Ectodermal cell (in vitro differentiated cells): ENCODE measurements around the gene CDYL.

Source experiments
- H3K27ac ChIP-seq: 2 replicates; pipeline ENCODE4 v1.7.0; 2013; ENCODE audit warnings: mild to moderate bottlenecking, low read depth, low read length; ENCODE audit not compliant: insufficient read depth, poor library complexity, severe bottlenecking
- H3K27me3 ChIP-seq: 2 replicates; pipeline ENCODE4 v1.7.0; 2013; ENCODE audit warnings: mild to moderate bottlenecking, low read length; ENCODE audit not compliant: insufficient read depth, control insufficient read depth, poor library complexity, severe bottlenecking
- H3K36me3 ChIP-seq: one replicate; pipeline ENCODE4 v1.7.0; 2013; ENCODE audit warnings: low read length; ENCODE audit not compliant: control insufficient read depth, insufficient read depth
- H3K4me1 ChIP-seq: one replicate; pipeline ENCODE4 v1.7.0; 2013; ENCODE audit warnings: low read length; ENCODE audit not compliant: control insufficient read depth, insufficient read depth
- H3K4me3 ChIP-seq: 2 replicates; pipeline ENCODE4 v1.7.0; 2013; ENCODE audit warnings: low read depth, low read length, control low read depth; ENCODE audit not compliant: insufficient read depth
- H3K9me3 ChIP-seq: 2 replicates; pipeline ENCODE4 v1.7.0; 2013; ENCODE audit warnings: mild to moderate bottlenecking, low read length, moderate library complexity; ENCODE audit not compliant: control insufficient read depth
- WGBS, 2 experiments: methylation state at CpG; one replicate each; pipeline ENCODE4 v1.1.7; 2013; ENCODE audit warnings: missing lambda C conversion rate in 2 of 2; 5-methylcytosine and 5-hydroxymethylcytosine counted together

CDYL gene

DNA sequence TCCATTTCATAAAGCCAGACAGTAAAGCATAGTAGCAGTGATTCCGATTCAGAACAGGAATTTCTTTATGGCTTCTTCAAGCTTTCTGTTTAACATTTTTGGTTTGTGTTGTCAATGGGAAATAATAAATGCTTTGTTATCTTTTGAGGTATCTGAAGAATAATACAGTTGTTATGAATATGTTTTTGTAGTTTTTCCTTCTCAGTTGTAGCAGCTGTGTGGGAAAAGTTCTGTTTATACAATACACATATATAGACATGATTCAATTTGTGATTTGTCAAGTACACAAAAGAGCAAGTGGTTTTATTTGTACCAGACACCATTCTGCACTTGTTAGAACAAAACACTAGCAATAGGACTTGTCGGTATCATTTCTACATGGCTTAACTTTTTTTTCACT lies 96.6 kb downstream of the CDYL start:
- 84 to 94% methylated on average over 2 of the region's 2 CpGs for WGBS, 2 experiments
- Histone ChIP-seq H3K4me3 (no peak overlapping the region), H3K36me3 (no peaks in the 10 kb centered on the region), H3K27me3 (no peaks in the 10 kb centered on the region), H3K27ac (no peak overlapping the region), H3K4me1 (no peaks in the 10 kb centered on the region), H3K9me3 (no peaks in the 10 kb centered on the region)

- no peaks in the 10 kb centered on the region for H3K36me3 ChIP-seq
- no peaks in the 10 kb centered on the region for H3K9me3 ChIP-seq
- H3K27ac ChIP-seq = no peak overlapping the region
- H3K27me3 ChIP-seq = no peaks in the 10 kb centered on the region
- no peak overlapping the region for H3K4me3 ChIP-seq
- no peaks in the 10 kb centered on the region for H3K4me1 ChIP-seq
- WGBS, 2 experiments = 88 to 89% methylated on average over 6 of the region's 6 CpGs
Observed at GRCh38 chr6:4873928-4874327, 97.7 kb downstream of the CDYL start.

- Histone ChIP-seq H3K36me3 (no peaks in the 10 kb centered on the region), H3K4me1 (peaks cover 2% of the 10 kb centered on the region), H3K27ac (no peak overlapping the region), H3K9me3 (no peaks in the 10 kb centered on the region), H3K27me3 (no peaks in the 10 kb centered on the region), H3K4me3 (no peak overlapping the region)
- 93 to 96% methylated on average over 6 of the region's 6 CpGs for WGBS, 2 experiments
Observed at GRCh38 chr6:4879741-4880275, 103.6 kb downstream of the CDYL start.

- H3K4me1 ChIP-seq = peaks cover 2% of the 10 kb centered on the region
- H3K27me3 ChIP-seq = no peaks in the 10 kb centered on the region
- no peak overlapping the region for H3K27ac ChIP-seq
- no peaks in the 10 kb centered on the region for H3K36me3 ChIP-seq
- WGBS, 2 experiments = 95 to 96% methylated on average over 2 of the region's 3 CpGs
- H3K4me3 ChIP-seq = no peak overlapping the region
- no peaks in the 10 kb centered on the region for H3K9me3 ChIP-seq
Observed at GRCh38 chr6:4880363-4880762, 104.2 kb downstream of the CDYL start.

DNA sequence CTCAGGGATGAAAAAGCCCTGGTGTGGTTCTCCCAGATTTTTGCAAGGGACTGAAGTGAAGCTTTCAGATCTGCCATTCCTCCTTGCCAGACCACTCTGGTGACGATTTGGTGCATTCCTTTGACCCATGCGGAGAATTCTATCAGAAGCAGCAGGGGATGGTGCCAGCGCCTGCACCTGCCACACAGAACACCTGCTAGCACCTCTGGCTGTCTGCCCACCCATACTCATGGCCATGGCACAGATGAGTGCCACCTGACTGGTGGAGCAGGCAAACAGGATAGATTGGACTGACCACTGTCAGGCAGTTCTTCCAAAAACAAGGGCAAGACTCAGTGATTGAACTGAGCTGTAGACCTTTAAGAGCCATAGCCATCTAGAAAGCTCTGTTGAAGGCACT lies 107.1 kb downstream of the CDYL start:
- no peak overlapping the region for H3K4me3 ChIP-seq
- no peaks in the 10 kb centered on the region for H3K27me3 ChIP-seq
- H3K4me1 ChIP-seq = peaks cover 2% of the 10 kb centered on the region
- WGBS, 2 experiments = 88 to 91% methylated on average over 3 of the region's 3 CpGs
- H3K36me3 ChIP-seq = no peaks in the 10 kb centered on the region
- no peaks in the 10 kb centered on the region for H3K9me3 ChIP-seq
- no peak overlapping the region for H3K27ac ChIP-seq

DNA sequence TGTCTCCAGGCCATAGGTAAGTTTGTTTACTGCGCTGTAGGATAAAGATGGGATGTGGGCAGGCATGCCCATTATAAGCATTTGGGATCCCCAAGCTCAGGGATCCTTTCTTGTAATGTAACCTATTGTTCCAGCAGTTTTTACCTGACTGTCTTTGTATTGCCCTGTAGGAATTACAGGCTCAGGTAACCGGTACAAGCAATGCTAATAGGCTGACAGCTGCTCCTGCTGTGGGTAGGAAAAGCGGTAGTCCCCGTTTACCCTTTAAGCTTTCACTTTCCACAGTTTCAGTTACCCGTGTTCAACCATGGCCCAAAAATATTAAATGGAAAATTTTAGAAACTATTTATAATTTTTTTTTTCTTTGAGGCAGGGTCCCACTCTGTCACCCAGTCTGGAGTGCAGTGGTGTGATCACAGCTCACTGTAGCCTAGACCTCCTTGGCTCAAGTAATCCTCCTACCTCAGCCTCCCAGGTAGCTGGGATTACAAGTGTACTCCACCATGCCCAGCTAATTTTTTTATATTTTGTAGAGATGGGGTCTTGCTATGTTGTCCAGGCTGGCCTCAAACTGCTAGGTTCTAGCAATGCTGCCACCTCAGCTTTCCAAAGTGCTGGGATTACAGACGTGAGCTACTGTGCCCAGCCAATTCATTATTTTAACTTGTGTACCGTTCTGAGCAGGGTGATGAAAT lies 108.6 kb downstream of the CDYL start:
- no peak overlapping the region for H3K27ac ChIP-seq
- no peak overlapping the region for H3K4me3 ChIP-seq
- H3K36me3 ChIP-seq = no peaks in the 10 kb centered on the region
- no peaks in the 10 kb centered on the region for H3K9me3 ChIP-seq
- 87 to 93% methylated on average over 5 to 6 of the region's 7 CpGs for WGBS, 2 experiments
- no peaks in the 10 kb centered on the region for H3K27me3 ChIP-seq
- peaks cover 4% of the 10 kb centered on the region for H3K4me1 ChIP-seq

GRCh38 chr6:4885341-4885933 lies 109.2 kb downstream of the CDYL start:
- H3K9me3 ChIP-seq = no peaks in the 10 kb centered on the region
- H3K27ac ChIP-seq = no peak overlapping the region
- H3K27me3 ChIP-seq = no peaks in the 10 kb centered on the region
- WGBS, 2 experiments = 94 to 97% methylated on average over 4 of the region's 4 CpGs
- peaks cover 5% of the 10 kb centered on the region for H3K4me1 ChIP-seq
- no peaks in the 10 kb centered on the region for H3K36me3 ChIP-seq
- no peak overlapping the region for H3K4me3 ChIP-seq

- H3K9me3 ChIP-seq = no peaks in the 10 kb centered on the region
- no peaks in the 10 kb centered on the region for H3K36me3 ChIP-seq
- no peaks in the 10 kb centered on the region for H3K27me3 ChIP-seq
- H3K4me3 ChIP-seq = no peak overlapping the region
- 87 to 99% methylated on average over 2 of the region's 2 CpGs for WGBS, 2 experiments
- H3K4me1 ChIP-seq = peaks cover 5% of the 10 kb centered on the region
- no peak overlapping the region for H3K27ac ChIP-seq
Observed at GRCh38 chr6:4888841-4889240, 112.6 kb downstream of the CDYL start.

- 73 to 83% methylated on average over 5 of the region's 5 CpGs for WGBS, 2 experiments
- H3K27ac ChIP-seq = no peak overlapping the region
- no peaks in the 10 kb centered on the region for H3K9me3 ChIP-seq
Observed at GRCh38 chr6:4889701-4890100, 113.5 kb downstream of the CDYL start.

DNA sequence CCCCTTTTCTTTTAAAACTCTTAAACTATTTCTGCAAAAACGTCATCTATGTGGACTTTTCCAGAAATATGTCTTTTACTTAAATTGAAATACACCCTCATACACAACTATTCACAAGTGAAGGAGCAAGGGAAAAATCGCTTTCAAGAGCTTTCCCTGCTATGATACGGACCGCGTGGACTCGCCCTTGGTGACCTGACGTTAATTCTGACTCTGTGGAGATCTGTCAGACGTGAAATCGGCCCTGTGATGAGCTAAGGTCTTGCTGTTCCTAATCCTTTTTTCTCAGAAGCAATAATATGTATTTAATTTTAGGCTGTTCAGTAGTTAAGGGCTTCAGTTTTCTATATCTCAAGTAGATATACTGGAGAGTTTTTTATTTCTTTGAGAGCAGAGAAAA lies 114.0 kb downstream of the CDYL start:
- 92 to 93% methylated on average over 9 of the region's 9 CpGs for WGBS, 2 experiments
- no peaks in the 10 kb centered on the region for H3K36me3 ChIP-seq
- peaks cover 5% of the 10 kb centered on the region for H3K4me1 ChIP-seq
- no peaks in the 10 kb centered on the region for H3K9me3 ChIP-seq
- H3K27me3 ChIP-seq = no peaks in the 10 kb centered on the region
- H3K4me3 ChIP-seq = no peak overlapping the region
- H3K27ac ChIP-seq = no peak overlapping the region

More at GRCh38 chr6:4889701-4890100, 113.5 kb downstream of the CDYL start:
- H3K4me1 ChIP-seq = peaks cover 5% of the 10 kb centered on the region
- no peaks in the 10 kb centered on the region for H3K27me3 ChIP-seq
- no peak overlapping the region for H3K4me3 ChIP-seq
- H3K36me3 ChIP-seq = no peaks in the 10 kb centered on the region
